Measurements from ENCODE around the gene ROR1. TPM values are rescaled to one million over a fixed set of nuclear protein-coding genes. Genes with fewer than 3 reads are reported as not detected.

The ROR1 gene
- total and polyA plus RNA-seq, 9 of the 15 experiments (the other 6 are each of a cell fraction or from before 2014, with no cell fraction given): 0.02 TPM; not detected in 8

DNA sequence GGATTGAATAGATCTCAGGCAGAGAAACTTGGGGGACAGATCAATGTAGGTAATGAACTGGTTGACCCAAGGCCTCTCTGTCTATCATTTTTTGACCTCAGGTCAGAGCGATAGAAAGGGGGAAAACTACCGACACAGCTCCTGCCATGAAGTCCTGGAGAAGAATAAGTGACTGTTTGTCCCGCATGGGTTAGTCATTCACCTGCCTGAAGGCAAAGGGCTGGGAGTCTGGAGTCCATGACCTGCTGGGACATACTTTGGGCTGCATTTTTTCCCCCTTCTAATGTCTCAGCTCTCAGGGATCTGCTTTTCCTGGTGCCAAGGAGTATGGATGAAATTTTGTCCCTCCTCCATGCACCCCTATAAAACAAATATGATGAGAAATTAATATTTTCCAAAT lies 1.6 kb upstream of the ROR1 start:
- WGBS (ENCODE audit: insufficient coverage, low coverage, missing lambda C conversion rate): 0% methylated on average over 3 of the region's 3 CpGs
- BruUV-seq (replicated peaks): no TSS peak
- H3K36me3 ChIP-seq (ENCODE audit: control insufficient read depth, insufficient read depth, low read length): no peaks in the 10 kb centered on the region
- H4K20me1 ChIP-seq (replicated peaks; ENCODE audit: control insufficient read depth, insufficient read depth, low read length): no peaks in the 10 kb centered on the region
- no peaks in the 10 kb centered on the region for H3K9me3 ChIP-seq (replicated peaks; ENCODE audit: control insufficient read depth, insufficient read depth, low read depth, low read length)
- H2AFZ ChIP-seq (ENCODE audit: low read depth, low read length): no peak overlapping the region
- no peak overlapping the region for H3K9ac ChIP-seq (ENCODE audit: insufficient read depth in 1 of 2, low read depth in 2 of 2, low read length in 2 of 2)
- no peak for TF ChIP-seq ZNF224 (CRISPR knock-in tag; IDR thresholded peaks at IDR 0.05)
- no peak for TF ChIP-seq CCAR2 (IDR thresholded peaks at IDR 0.05; ENCODE audit: low read depth, low read length)
- no peak for TF ChIP-seq ZNF263 (CRISPR knock-in tag; IDR thresholded peaks at IDR 0.05; ENCODE audit: borderline replicate concordance)
- no peak for TF ChIP-seq ZNF778 (CRISPR knock-in tag; IDR thresholded peaks at IDR 0.05)
- TF ChIP-seq NR1H2 (CRISPR knock-in tag; IDR thresholded peaks at IDR 0.05): no peak
- POLR2A ChIA-PET: interaction anchor here (0.7 kb wide), 1 partner anchor 22 kb away, joined by 3 read pairs; no protein-coding TSS in a partner anchor
- intact Hi-C loops (cut with micrococcal nuclease): no loop called here
- DNase-seq (ENCODE audit: extremely low read depth in 1 of 4, low spot score in 3 of 4) (no peak), FAIRE-seq (no peak), ATAC-seq (no peak)
- H3K4me2 ChIP-seq (ENCODE audit: insufficient read depth, low read length): no peak overlapping the region
- in situ Hi-C loops (cut with MboI): no loop called here
- H3K79me2 ChIP-seq (ENCODE audit: control insufficient read depth, insufficient read depth, low read length): no peaks in the 10 kb centered on the region
- CTCF ChIA-PET (ENCODE audit: low intra/inter-chr PET ratio): no interaction called here
- H3K9me1 ChIP-seq (ENCODE audit: control insufficient read depth, insufficient read depth, low read length): no peaks in the 10 kb centered on the region
- no peak overlapping the region for H3K27ac ChIP-seq (ENCODE audit: extremely low read depth, low read depth, low read length)
- peaks cover 5 to 13% of the 10 kb centered on the region in 2 experiments; a peak in 3 of 5 replicates for H3K27me3 ChIP-seq (ENCODE audit: control insufficient read depth in 2 of 2, insufficient read depth in 2 of 2, low read length in 2 of 2)
- no peak overlapping the region for H3K4me3 ChIP-seq
- peaks cover 0 to 6% of the 10 kb centered on the region in 2 experiments; a peak in 2 of 5 replicates for H3K4me1 ChIP-seq (replicated peaks in 1 of 2; ENCODE audit: control insufficient read depth in 2 of 2, insufficient read depth in 2 of 2, low read length in 2 of 2)

GRCh38 chr1:63772876-63773275 lies 941 bp upstream of the ROR1 start:
- no TSS peak for BruUV-seq (replicated peaks)
- WGBS (ENCODE audit: insufficient coverage, low coverage, missing lambda C conversion rate): 3% methylated on average over 2 of the region's 2 CpGs
- ChIA-PET POLR2A (no interaction called here), CTCF (ENCODE audit: low intra/inter-chr PET ratio) (no interaction called here)
- Histone ChIP-seq H3K79me2 (ENCODE audit: control insufficient read depth, insufficient read depth, low read length) (no peaks in the 10 kb centered on the region), H3K4me3 (no peak overlapping the region), H3K4me2 (ENCODE audit: insufficient read depth, low read length) (no peak overlapping the region), H3K9ac (ENCODE audit: insufficient read depth in 1 of 2, low read depth in 2 of 2, low read length in 2 of 2) (no peak overlapping the region), H2AFZ (ENCODE audit: low read depth, low read length) (no peak overlapping the region), H3K36me3 (ENCODE audit: control insufficient read depth, insufficient read depth, low read length) (no peaks in the 10 kb centered on the region), H4K20me1 (replicated peaks; ENCODE audit: control insufficient read depth, insufficient read depth, low read length) (no peaks in the 10 kb centered on the region), H3K9me3 (replicated peaks; ENCODE audit: control insufficient read depth, insufficient read depth, low read depth, low read length) (no peaks in the 10 kb centered on the region), H3K9me1 (ENCODE audit: control insufficient read depth, insufficient read depth, low read length) (no peaks in the 10 kb centered on the region), H3K4me1 (replicated peaks in 1 of 2; ENCODE audit: control insufficient read depth in 2 of 2, insufficient read depth in 2 of 2, low read length in 2 of 2) (peaks cover 0 to 6% of the 10 kb centered on the region in 2 experiments; a peak in 2 of 5 replicates), H3K27ac (ENCODE audit: extremely low read depth, low read depth, low read length) (no peak overlapping the region), H3K27me3 (ENCODE audit: control insufficient read depth in 2 of 2, insufficient read depth in 2 of 2, low read length in 2 of 2) (peaks cover 5 to 13% of the 10 kb centered on the region in 2 experiments; a peak in 3 of 5 replicates)
- in situ Hi-C loops (cut with MboI) (no loop called here), intact Hi-C loops (cut with micrococcal nuclease) (no loop called here)
- DNase-seq (ENCODE audit: extremely low read depth in 1 of 4, low spot score in 3 of 4) (no peak), FAIRE-seq (no peak), ATAC-seq (no peak)
- TF ChIP-seq ZFP91 (CRISPR knock-in tag; IDR thresholded peaks at IDR 0.05) (no peak), POLR3G (IDR thresholded peaks at IDR 0.05; ENCODE audit: extremely low read depth, insufficient read length, insufficient replicate concordance) (no peak)
